GM21786 (cell line): ENCODE measurements around the gene APOA5.

Experiments
- ATAC-seq: cut with Tn5 transposase; IDR thresholded peaks from one replicate; pipeline ENCODE4 v1.9.1; 2021; ENCODE audit not compliant: unreplicated experiment

APOA5 gene

GRCh38 chr11:116828632-116829524 is 37.2 kb upstream of the APOA5 start:
- no peak for ATAC-seq

DNA sequence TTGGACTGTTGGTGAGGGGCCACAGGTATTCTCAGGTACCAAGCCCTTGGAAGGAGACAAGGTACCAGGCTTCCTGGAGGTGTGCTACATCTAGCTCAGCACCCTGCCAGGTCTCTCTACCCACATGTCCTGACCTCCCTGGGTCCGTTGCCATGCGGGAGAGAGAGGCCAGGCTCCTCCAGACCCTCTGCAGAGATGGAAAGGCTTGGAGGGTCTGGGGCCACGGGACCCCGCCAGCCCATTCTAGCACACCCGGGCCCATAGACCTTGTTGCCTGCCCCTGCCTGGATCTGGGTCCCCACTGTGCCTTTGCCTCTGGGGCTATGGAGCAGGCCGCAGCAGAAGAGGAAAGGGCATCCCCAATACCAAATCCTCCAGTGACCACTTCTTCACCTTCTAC is 35.8 kb upstream of the APOA5 start:
- no peak for ATAC-seq

GRCh38 chr11:116826751-116827431 is 35.2 kb upstream of the APOA5 start:
- ATAC-seq = no peak

DNA sequence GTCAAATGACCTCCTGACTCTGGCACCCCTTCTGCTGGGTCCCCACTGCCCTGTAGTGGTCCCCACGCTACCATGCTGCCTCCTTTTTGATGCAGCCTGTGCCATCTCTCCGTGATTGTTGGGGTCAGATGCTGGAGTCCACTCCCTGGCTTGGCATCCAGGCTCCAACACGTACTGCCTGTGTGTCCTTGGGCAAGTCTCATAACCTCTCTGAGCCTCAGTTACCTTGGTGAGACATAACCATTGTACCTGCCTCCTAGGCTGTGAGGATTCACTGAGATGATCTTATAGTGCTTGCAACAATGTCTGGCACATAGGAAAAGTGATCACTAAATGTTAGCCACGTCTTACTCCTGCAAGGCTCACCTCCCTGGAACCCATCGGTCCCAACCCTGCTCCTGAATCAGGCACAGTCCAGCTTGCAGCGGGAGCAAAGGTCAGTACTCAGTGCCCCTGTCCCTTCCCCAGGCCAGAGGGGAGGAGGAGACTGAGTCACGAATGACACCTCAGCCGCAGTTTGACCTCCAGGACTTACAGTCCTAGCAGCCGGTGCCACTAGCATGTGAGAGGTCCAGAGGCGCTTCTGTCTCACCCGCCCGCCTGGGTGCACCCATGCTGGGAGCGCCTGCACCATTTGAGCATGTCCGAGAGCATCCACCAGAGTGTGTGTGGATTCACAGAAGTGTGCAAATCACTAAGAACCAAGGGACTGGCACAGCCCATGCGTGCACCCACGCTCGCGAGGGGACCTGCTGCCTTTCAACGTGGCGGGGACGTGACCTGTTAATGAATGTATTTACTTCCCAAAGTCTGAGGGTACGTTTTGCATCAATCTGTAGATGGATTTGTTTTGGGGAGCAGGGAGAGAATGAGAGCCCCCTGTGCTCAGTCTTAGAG is 34.4 kb upstream of the APOA5 start:
- ATAC-seq = no peak

DNA sequence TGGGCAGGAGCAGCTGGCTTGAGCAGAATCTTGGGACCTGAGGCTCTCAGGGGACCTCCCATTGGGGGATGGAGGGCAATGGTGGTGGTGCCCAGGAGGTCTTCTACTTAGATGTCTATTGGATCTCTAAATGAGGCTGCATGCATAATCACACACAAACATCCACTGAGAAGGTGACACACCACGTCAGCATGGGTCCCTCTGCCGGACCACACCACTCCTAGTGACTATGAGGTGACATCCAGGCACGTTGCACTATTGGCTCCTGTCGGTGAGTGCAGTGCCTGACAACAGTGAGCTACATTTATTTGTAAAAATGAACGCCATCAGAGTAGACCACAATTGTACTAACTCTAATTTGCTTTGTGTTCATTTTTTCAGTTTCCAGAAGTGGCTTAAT is 33.8 kb upstream of the APOA5 start:
- no peak for ATAC-seq

DNA sequence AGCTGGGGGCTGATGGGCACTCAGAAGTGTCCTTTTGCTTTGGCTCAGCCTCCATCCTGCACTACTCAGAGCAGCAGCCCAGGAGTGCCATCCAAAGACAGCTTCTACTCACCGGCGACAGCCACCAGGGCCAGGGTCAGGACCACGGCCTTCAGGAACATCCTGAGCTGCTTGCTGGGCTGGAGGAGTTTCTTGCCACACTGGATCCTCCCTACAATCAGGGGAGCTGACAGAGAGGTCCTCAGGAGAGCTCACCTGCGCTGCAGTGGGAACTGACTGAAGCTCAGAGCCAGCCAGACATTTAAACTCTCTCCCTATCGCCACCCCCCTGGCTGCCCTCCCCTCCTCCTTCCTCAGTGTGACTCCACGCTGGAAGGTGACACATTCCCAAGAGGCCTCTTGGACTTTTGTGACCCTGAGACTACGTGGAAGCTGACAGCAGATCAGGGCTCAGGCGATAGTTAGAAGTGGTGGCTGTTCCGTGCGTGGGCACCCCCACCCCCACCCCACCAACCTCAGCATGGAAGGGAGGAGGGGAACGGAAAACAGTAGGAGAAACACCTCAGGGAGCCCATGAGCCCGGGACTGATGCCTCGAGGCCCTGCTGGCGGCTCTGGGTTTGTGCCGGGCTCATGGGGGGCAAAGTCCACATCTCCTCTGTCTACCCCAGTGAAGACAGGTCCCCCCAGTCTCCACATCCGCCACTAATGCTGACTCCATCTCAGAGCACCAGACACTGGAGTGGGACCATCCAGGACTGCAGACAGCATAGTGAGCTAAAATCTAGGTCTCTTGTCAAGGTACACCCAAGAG is 31.6 kb upstream of the APOA5 start, which contains the start of gene APOA4:
Gene APOA4 (minus strand): TSS at position 274 of the 813 bp plus-strand sequence. CDS start 113 bp downstream, at position 161.
- no peak for ATAC-seq

DNA sequence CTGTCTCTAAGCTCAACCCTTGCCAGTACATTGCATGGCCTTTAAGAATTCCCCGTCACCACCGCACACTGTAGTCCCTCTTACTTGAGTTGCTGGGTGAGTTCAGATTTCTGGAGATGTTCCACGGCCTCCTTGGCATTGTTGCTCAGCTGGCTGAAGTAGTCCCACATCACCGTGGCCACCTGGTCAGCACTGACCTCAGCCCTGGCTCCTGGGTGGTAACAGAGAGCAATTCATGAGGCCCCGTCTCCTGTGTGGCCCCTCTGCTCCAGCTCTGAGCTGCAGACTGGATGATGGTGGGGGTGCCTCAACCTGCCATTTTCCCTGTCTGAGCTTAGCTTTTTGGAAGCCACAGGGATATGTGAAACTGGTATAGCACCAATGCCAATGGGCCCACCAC is 30.9 kb upstream of the APOA5 start:
- no peak for ATAC-seq

DNA sequence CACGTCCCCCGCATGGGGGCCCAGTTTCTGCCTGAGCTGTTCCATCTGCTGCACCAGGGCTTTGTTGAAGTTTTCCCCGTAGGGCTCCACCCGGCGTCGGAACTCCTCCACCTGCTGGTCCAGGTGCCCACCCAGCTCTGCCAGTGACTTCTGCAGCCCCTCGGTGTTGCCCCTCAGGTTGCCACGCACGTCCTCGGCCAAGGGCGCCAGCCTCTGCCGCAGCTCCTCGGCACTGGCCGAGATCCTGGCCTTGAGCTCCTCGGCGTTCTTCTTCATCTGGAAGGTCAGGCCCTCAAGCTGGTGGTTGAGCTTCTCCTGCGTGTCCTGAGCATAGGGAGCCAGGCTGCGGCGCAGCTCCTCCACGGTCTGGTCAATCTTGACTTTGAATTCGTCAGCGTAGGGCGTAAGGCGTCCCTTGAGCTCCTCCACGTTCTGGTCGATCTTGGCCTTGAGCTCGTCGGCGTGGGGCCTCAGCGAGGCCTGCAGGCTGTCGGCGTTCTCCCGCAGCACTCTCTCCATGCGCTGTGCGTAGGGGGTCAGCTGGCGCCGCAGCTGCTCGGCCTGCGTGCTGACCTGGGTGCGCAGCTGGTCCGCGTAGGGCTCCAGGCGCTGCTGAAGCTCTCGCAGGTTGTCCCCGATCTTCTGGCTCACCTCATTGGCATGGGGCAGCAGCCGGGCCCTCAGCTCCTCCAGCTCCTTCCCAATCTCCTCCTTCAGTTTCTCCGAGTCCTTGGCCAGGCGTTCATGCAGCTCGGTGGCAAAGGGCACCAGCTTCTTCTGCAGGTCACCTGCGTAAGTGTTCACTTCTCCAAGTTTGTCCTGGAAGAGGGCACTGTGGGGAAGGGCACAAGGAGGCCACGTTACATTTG is 29.6 kb upstream of the APOA5 start:
- ATAC-seq = no peak

GRCh38 chr11:116819049-116819448 is 27.4 kb upstream of the APOA5 start:
- ATAC-seq = no peak

GRCh38 chr11:116814502-116814901 is 22.8 kb upstream of the APOA5 start:
- ATAC-seq = no peak

GRCh38 chr11:116813781-116814471 is 22.2 kb upstream of the APOA5 start:
- no peak for ATAC-seq

- no peak for ATAC-seq
These were observed 21.5 kb upstream of the APOA5 start for GRCh38 chr11:116813170-116813569.

DNA sequence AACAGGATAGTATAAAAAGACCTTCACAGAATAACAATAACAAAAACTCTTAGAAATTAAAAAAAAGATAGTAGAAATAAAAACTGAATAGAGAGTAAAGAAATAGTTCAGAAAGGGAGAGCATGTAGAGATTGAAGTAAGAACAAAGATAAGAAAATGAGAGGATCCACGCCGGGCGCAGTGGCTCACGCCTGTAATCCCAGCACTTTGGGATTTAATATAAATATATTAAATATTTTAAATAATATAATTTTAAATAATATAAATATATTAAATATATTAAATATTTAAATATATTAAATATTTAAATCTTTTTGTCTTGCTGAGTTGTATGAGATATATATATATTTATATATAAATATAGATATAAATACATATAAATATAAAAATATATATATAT is 20.4 kb upstream of the APOA5 start:
- ATAC-seq = no peak

DNA sequence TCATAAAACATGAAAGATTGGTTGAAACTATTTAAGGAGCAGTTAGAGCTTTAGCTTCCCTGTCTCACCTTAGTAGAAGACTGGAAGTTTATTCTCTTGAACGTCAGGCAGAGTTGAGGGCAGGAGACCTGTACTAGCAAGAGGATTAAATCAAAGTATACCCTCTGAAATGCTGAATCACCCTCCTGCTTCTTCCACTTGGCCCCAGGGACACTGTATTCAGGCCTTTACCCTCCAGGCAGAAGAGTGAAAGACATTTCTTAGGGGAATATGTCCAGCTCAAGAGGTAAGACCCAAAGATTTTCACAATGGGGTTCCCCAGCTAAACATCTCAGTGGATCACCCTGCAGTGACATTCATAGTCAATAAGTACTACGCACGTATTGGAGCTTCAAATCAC is 19.5 kb upstream of the APOA5 start:
- no peak for ATAC-seq

- ATAC-seq = no peak
These were observed 16.8 kb upstream of the APOA5 start for GRCh38 chr11:116808262-116809175.

- no peak for ATAC-seq
These were observed 16.1 kb upstream of the APOA5 start for GRCh38 chr11:116807601-116808261.

GRCh38 chr11:116804001-116804400 is 12.3 kb upstream of the APOA5 start:
- ATAC-seq = no peak
